K562 treated with DMSO at 1 percent for 12 hours (cell line): ENCODE data around the gene ENPP1. TPM values are rescaled to one million over a fixed set of nuclear protein-coding genes. Genes with fewer than 3 reads are reported as not detected.

Source experiments
- total RNA-seq: library from RNA; unstranded; fragments of 300-600 nt; gene quantifications from 2 replicates; pipeline ENCODE4 v1.2.3, GENCODE V29; 2022; ENCODE audit not compliant: insufficient read depth

Gene ENPP1
- not detected in 2 replicates for total RNA-seq

DNA sequence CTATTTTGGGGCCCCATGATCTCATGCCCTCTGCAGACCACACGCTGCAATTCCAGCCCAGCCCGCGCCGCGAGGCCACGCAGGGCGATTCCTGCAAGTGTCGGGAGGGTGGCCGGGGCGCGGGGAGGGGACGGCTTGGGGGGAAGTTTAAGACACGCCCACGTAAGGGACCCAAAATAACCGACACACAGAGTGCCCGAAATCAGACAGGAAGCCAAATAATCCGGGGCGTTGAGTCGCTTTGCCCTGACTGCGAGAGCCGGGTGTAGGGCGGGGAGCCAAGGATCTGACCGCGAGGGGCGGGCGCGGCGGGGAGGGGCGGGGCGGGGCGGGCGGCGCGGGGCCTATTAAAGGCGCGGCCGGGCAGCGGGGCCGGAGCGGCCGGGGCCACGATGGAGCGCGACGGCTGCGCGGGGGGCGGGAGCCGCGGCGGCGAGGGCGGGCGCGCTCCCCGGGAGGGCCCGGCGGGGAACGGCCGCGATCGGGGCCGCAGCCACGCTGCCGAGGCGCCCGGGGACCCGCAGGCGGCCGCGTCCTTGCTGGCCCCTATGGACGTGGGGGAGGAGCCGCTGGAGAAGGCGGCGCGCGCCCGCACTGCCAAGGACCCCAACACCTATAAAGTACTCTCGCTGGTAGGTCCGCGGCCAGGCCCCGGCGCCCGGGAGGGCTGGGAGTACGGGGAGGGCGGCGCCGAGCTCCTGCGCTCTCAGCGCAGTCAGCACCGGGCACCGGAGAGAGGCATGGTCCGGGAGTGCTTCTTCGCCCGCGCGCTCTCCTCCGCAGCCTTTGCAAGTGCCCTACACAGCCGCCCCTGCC, at the start of gene ENPP1:
Gene ENPP1 (plus strand): TSS at position 377 of the 816 bp plus-strand sequence. CDS start 16 bp downstream, at position 393.

Other genes starting within 250 kb of the ENPP1 start
- gene ARG1, start 234.8 kb upstream of the ENPP1 start, total RNA-seq: not detected in 2 replicates
- gene MED23, start 179.8 kb upstream of the ENPP1 start, total RNA-seq: 4.7 and 17.7 TPM in 2 replicates
- 1.4 and 3.2 TPM in 2 replicates for gene ENPP3, start 170.7 kb upstream of the ENPP1 start, total RNA-seq
- not detected in 2 replicates for gene OR2A4, start 106.6 kb upstream of the ENPP1 start, total RNA-seq
- gene CTAGE9, start 97.0 kb upstream of the ENPP1 start, total RNA-seq: not detected in 2 replicates
- gene CCN2, start 143.4 kb downstream of the ENPP1 start, total RNA-seq: not detected in 2 replicates